SK-N-SH treated with all-trans-retinoic acid at 6 μM for 48 hours (cell line): ENCODE measurements around the gene RTL1.

ENCODE experiments used
- ARNTL ChIP-seq: fragments of 450-650 bp; formaldehyde crosslinking; IDR thresholded peaks from 2 replicates; pipeline ENCODE4 v1.5.0; 2020; ENCODE audit warnings: low read depth, mild to moderate bottlenecking, moderate library complexity, borderline replicate concordance
- BACH2 ChIP-seq: fragments of 250-450 bp; sonication (Bioruptor Pico); IDR thresholded peaks from 2 replicates; pipeline ENCODE4 v1.9.0; 2021; ENCODE audit warnings: mild to moderate bottlenecking, borderline replicate concordance
- CREB5 ChIP-seq: fragments of 250-450 bp; sonication (Bioruptor Pico); IDR thresholded peaks from 2 replicates; pipeline ENCODE4 v1.5.1; 2020; ENCODE audit warnings: low read depth, mild to moderate bottlenecking, moderate library complexity
- ISL1 ChIP-seq: fragments of 250-450 bp; sonication (Bioruptor Pico); IDR thresholded peaks from 2 replicates; pipeline ENCODE4 v2.1.2; 2022; ENCODE audit warnings: mild to moderate bottlenecking, moderate library complexity
- PATZ1 ChIP-seq: fragments of 250-450 bp; sonication (Bioruptor Pico); IDR thresholded peaks from 2 replicates; pipeline ENCODE4 v1.8.0; 2020; ENCODE audit warnings: mild to moderate bottlenecking, moderate library complexity, borderline replicate concordance
- RARB ChIP-seq: fragments of 250-450 bp; sonication (Bioruptor Pico); IDR thresholded peaks from 2 replicates; pipeline ENCODE4 v1.8.0; 2021; ENCODE audit warnings: mild to moderate bottlenecking, moderate library complexity
- TSHZ2 ChIP-seq: fragments of 250-450 bp; sonication (Bioruptor Pico); IDR thresholded peaks from 2 replicates; pipeline ENCODE4 v1.5.0; 2020; ENCODE audit warnings: mild to moderate bottlenecking, moderate library complexity
- ZFP3 ChIP-seq: fragments of 250-450 bp; sonication (Bioruptor Pico); IDR thresholded peaks from 2 replicates; pipeline ENCODE4 v1.5.0; 2020; ENCODE audit warnings: mild to moderate bottlenecking, moderate library complexity
- ZNF565 ChIP-seq: fragments of 450-650 bp; formaldehyde crosslinking; conservative IDR thresholded peaks from 2 replicates; pipeline ENCODE4 v1.5.0; 2020; ENCODE audit warnings: low read depth, mild to moderate bottlenecking, moderate library complexity
- ZNF70 ChIP-seq: fragments of 450-650 bp; formaldehyde crosslinking; IDR thresholded peaks from 2 replicates; pipeline ENCODE4 v1.5.0; 2020; ENCODE audit warnings: mild to moderate bottlenecking, moderate library complexity

- no peak for TF ChIP-seq BACH2
- no peak for TF ChIP-seq RARB (CRISPR knock-in tag)
- no peak for TF ChIP-seq ISL1 (CRISPR knock-in tag)
- no peak for TF ChIP-seq CREB5 (CRISPR knock-in tag)
- no peak for TF ChIP-seq ARNTL (CRISPR knock-in tag)
- TF ChIP-seq ZNF565 (CRISPR knock-in tag), result no peak
- TF ChIP-seq PATZ1 (CRISPR knock-in tag), result no peak
- no peak for TF ChIP-seq ZFP3 (CRISPR knock-in tag)
- TF ChIP-seq TSHZ2 (CRISPR knock-in tag), result no peak
- TF ChIP-seq ZNF70 (CRISPR knock-in tag), result no peak
Observed at GRCh38 chr14:100841066-100841760, 62.3 kb downstream of the RTL1 start.
